Prostate gland (tissue), 2 donors: Measurements from ENCODE around the gene ASAH2.

ENCODE experiments used
- POLR2AphosphoS5 ChIP-seq: sonication (generic); formaldehyde crosslinking; IDR thresholded peaks from one replicate; pipeline ENCODE4 v1.6.1; 2017; ENCODE audit warnings: antibody characterized with exemption
- TF ChIP-seq, protein P1 (sequence below), 4 experiments: fragments of 200-600 bp in 2 of 4; fragments of 450-650 bp in 2 of 4; sonication (generic) in 2 of 4; IDR thresholded peaks; 1 replicate in 3 of 4; 2 replicates in 1 of 4; pipeline ENCODE4 v1.5.1; 2016 to 2019; ENCODE audit warnings: antibody characterized with exemption in 4 of 4, mild to moderate bottlenecking in 2 of 4, moderate library complexity in 2 of 4

- TF ChIP-seq, protein P1, sequence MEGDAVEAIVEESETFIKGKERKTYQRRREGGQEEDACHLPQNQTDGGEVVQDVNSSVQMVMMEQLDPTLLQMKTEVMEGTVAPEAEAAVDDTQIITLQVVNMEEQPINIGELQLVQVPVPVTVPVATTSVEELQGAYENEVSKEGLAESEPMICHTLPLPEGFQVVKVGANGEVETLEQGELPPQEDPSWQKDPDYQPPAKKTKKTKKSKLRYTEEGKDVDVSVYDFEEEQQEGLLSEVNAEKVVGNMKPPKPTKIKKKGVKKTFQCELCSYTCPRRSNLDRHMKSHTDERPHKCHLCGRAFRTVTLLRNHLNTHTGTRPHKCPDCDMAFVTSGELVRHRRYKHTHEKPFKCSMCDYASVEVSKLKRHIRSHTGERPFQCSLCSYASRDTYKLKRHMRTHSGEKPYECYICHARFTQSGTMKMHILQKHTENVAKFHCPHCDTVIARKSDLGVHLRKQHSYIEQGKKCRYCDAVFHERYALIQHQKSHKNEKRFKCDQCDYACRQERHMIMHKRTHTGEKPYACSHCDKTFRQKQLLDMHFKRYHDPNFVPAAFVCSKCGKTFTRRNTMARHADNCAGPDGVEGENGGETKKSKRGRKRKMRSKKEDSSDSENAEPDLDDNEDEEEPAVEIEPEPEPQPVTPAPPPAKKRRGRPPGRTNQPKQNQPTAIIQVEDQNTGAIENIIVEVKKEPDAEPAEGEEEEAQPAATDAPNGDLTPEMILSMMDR (IDR thresholded peaks at IDR 0.05) = no peak
- no peak for TF ChIP-seq POLR2AphosphoS5
These were observed 29.8 kb downstream of the ASAH2 start for GRCh38 chr10:50221470-50221869.
